CD4-positive, alpha-beta T cell treated with Interleukin-17A for 1 hour (primary cell): Measurements from ENCODE around the gene GALNT3.

Source experiments
- DNase-seq: peaks from one replicate; pipeline ENCODE4 v3.0.0-alpha.2; 2020

The GALNT3 gene

GRCh38 chr2:165795011-165795410 is 964 bp upstream of the GALNT3 start:
- no peak for DNase-seq

GRCh38 chr2:165794536-165794928 is 485 bp upstream of the GALNT3 start:
- peak; percentile 72 for DNase-seq

GRCh38 chr2:165793161-165793778 is 777 bp downstream of the GALNT3 start:
- no peak for DNase-seq

GRCh38 chr2:165792104-165792454 is 2.0 kb downstream of the GALNT3 start:
- no peak for DNase-seq

GRCh38 chr2:165791421-165792103 is 2.5 kb downstream of the GALNT3 start:
- no peak for DNase-seq

- DNase-seq = no peak
These were observed 3.6 kb downstream of the GALNT3 start for GRCh38 chr2:165790466-165790865.

GRCh38 chr2:165787334-165787733 is 6.7 kb downstream of the GALNT3 start:
- DNase-seq = no peak

- DNase-seq = no peak
These were observed 14.3 kb downstream of the GALNT3 start for GRCh38 chr2:165779706-165780105.

- DNase-seq = no peak
These were observed 15.2 kb downstream of the GALNT3 start for GRCh38 chr2:165778653-165779451.

- DNase-seq = no peak
These were observed 15.9 kb downstream of the GALNT3 start for GRCh38 chr2:165778187-165778556.

- peak; percentile 19 for DNase-seq
These were observed 16.4 kb downstream of the GALNT3 start for GRCh38 chr2:165777522-165778186.

- DNase-seq = no peak
These were observed 17.3 kb downstream of the GALNT3 start for GRCh38 chr2:165776796-165777195.

- no peak for DNase-seq
These were observed 18.0 kb downstream of the GALNT3 start for GRCh38 chr2:165776013-165776412.

GRCh38 chr2:165773684-165774083 is 20.4 kb downstream of the GALNT3 start:
- DNase-seq = no peak

- no peak for DNase-seq
These were observed 21.9 kb downstream of the GALNT3 start for GRCh38 chr2:165772183-165772582.

- no peak for DNase-seq
These were observed 27.6 kb downstream of the GALNT3 start for GRCh38 chr2:165766326-165766927.

- no peak for DNase-seq
These were observed 31.3 kb downstream of the GALNT3 start for GRCh38 chr2:165762723-165763122.

GRCh38 chr2:165757906-165758675 is 36.0 kb downstream of the GALNT3 start:
- DNase-seq = no peak

- no peak for DNase-seq
These were observed 47.5 kb downstream of the GALNT3 start for GRCh38 chr2:165746501-165746900.

- no peak for DNase-seq
These were observed 48.1 kb downstream of the GALNT3 start for GRCh38 chr2:165745916-165746315.

GRCh38 chr2:165743442-165743841 is 50.6 kb downstream of the GALNT3 start:
- peak; percentile 16 for DNase-seq

- DNase-seq = no peak
These were observed 68.6 kb downstream of the GALNT3 start for GRCh38 chr2:165725421-165725820.
